SK-N-SH treated with all-trans-retinoic acid at 6 μM for 48 hours (cell line): ENCODE data around the gene SPART.

ENCODE experiments used
- ARNTL ChIP-seq: fragments of 450-650 bp; formaldehyde crosslinking; IDR thresholded peaks from 2 replicates; pipeline ENCODE4 v1.5.0; 2020; ENCODE audit warnings: low read depth, mild to moderate bottlenecking, moderate library complexity, borderline replicate concordance
- CREB5 ChIP-seq: fragments of 250-450 bp; sonication (Bioruptor Pico); IDR thresholded peaks from 2 replicates; pipeline ENCODE4 v1.5.1; 2020; ENCODE audit warnings: low read depth, mild to moderate bottlenecking, moderate library complexity
- GLIS3 ChIP-seq: fragments of 250-450 bp; sonication (Bioruptor Pico); IDR thresholded peaks from 2 replicates; pipeline ENCODE4 v1.5.0; 2020; ENCODE audit warnings: mild to moderate bottlenecking, moderate library complexity
- PATZ1 ChIP-seq: fragments of 250-450 bp; sonication (Bioruptor Pico); IDR thresholded peaks from 2 replicates; pipeline ENCODE4 v1.8.0; 2020; ENCODE audit warnings: mild to moderate bottlenecking, moderate library complexity, borderline replicate concordance
- PPARA ChIP-seq: fragments of 250-450 bp; sonication (Bioruptor Pico); IDR thresholded peaks from 2 replicates; pipeline ENCODE4 v1.5.0; 2020; ENCODE audit warnings: mild to moderate bottlenecking, borderline replicate concordance
- RARB ChIP-seq: fragments of 250-450 bp; sonication (Bioruptor Pico); IDR thresholded peaks from 2 replicates; pipeline ENCODE4 v1.8.0; 2021; ENCODE audit warnings: mild to moderate bottlenecking, moderate library complexity
- SNAI2 ChIP-seq: fragments of 250-450 bp; sonication (Bioruptor Pico); IDR thresholded peaks from 2 replicates; pipeline ENCODE4 v1.5.0; 2020; ENCODE audit warnings: mild to moderate bottlenecking, moderate library complexity
- TOX ChIP-seq: fragments of 250-450 bp; sonication (Bioruptor Pico); IDR thresholded peaks from 2 replicates; pipeline ENCODE4 v1.8.0; 2021; ENCODE audit warnings: mild to moderate bottlenecking, moderate library complexity, borderline replicate concordance
- ZC3H10 ChIP-seq: fragments of 250-450 bp; sonication (Bioruptor Pico); IDR thresholded peaks from 2 replicates; pipeline ENCODE4 v1.5.1; 2021; ENCODE audit warnings: mild to moderate bottlenecking, moderate library complexity
- ZFP3 ChIP-seq: fragments of 250-450 bp; sonication (Bioruptor Pico); IDR thresholded peaks from 2 replicates; pipeline ENCODE4 v1.5.0; 2020; ENCODE audit warnings: mild to moderate bottlenecking, moderate library complexity
- ZFP30 ChIP-seq: fragments of 450-650 bp; formaldehyde crosslinking; IDR thresholded peaks from 2 replicates; pipeline ENCODE4 v1.5.0; 2022; ENCODE audit warnings: mild to moderate bottlenecking, moderate library complexity
- ZNF70 ChIP-seq: fragments of 450-650 bp; formaldehyde crosslinking; IDR thresholded peaks from 2 replicates; pipeline ENCODE4 v1.5.0; 2020; ENCODE audit warnings: mild to moderate bottlenecking, moderate library complexity
- ZNF8 ChIP-seq: fragments of 450-650 bp; formaldehyde crosslinking; IDR thresholded peaks from 2 replicates; pipeline ENCODE4 v1.5.0; 2020; ENCODE audit warnings: mild to moderate bottlenecking, moderate library complexity

DNA sequence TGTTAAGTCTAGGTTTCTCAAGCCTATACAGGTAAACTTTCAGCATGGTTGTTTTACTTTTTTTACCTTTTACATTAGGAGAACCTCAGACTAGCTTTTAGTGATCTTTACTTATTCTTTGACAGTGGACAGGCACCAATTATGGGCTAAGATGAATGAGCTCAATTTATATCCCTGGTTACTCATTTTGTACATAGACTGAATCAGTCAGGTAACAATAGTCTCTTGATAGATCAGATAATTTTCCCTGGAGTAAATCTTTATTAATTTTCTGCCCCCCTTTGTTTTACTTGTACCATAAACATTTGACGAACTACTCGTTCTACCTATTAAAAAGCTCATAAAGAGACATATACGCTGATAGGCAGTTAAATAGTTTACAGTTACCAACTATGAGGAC lies 22.8 kb downstream of the SPART start:
- TF ChIP-seq SNAI2 = no peak
- no peak for TF ChIP-seq ARNTL (CRISPR knock-in tag)
- TF ChIP-seq RARB = no peak
- TF ChIP-seq PATZ1 = no peak
- no peak for TF ChIP-seq ZFP30 (CRISPR knock-in tag)
- no peak for TF ChIP-seq ZNF70 (CRISPR knock-in tag)
- TF ChIP-seq GLIS3 = no peak
- TF ChIP-seq PPARA (CRISPR knock-in tag) = no peak
- no peak for TF ChIP-seq TOX
- TF ChIP-seq ZFP3 (CRISPR knock-in tag) = no peak
- no peak for TF ChIP-seq CREB5
- no peak for TF ChIP-seq ZC3H10 (CRISPR knock-in tag)
- TF ChIP-seq ZNF8 (CRISPR knock-in tag) = no peak
